Right renal pelvis (tissue), 4 donors: ENCODE results near the gene TMEM225B. TPM values are rescaled to one million over a fixed set of nuclear protein-coding genes. Genes with fewer than 3 reads are reported as not detected.
"Not testable (repeated sequence)": the region's sequence is repeated elsewhere in the genome, so short reads cannot be mapped to it uniquely, and the experiment has no call there.

Source experiments
- DNase-seq, 4 donors: peaks; one replicate each; pipeline ENCODE4 v3.0.0-alpha.2; 2013; ENCODE audit warnings: low read depth in 4 of 4, low spot score in 3 of 4, missing footprints in 1 of 4
- polyA plus RNA-seq, 4 donors: library from polyadenylated mRNA; unstranded; fragments of 120-200 nt; gene quantifications; one replicate each; pipeline ENCODE4 v1.2.1, GENCODE V29; 2013; ENCODE audit not compliant: insufficient read length in 4 of 4

The TMEM225B gene
- polyA plus RNA-seq, 4 donors = 1.5 to 2.8 (median 2.4) TPM

GRCh38 chr7:99622596-99622995 lies 24.5 kb downstream of the TMEM225B start:
- DNase-seq = no peak

GRCh38 chr7:99623091-99623693 lies 25.1 kb downstream of the TMEM225B start:
- no peak for DNase-seq

- DNase-seq = no peak
These were observed 25.8 kb downstream of the TMEM225B start for GRCh38 chr7:99623702-99624447.

GRCh38 chr7:99624484-99624883 lies 26.4 kb downstream of the TMEM225B start:
- no peak for DNase-seq

GRCh38 chr7:99625321-99625720 lies 27.3 kb downstream of the TMEM225B start:
- no peak for DNase-seq

GRCh38 chr7:99625961-99626360 lies 27.9 kb downstream of the TMEM225B start:
- DNase-seq = no peak

GRCh38 chr7:99626661-99627060 lies 28.6 kb downstream of the TMEM225B start:
- DNase-seq = no peak

- DNase-seq = no peak
These were observed 29.4 kb downstream of the TMEM225B start for GRCh38 chr7:99627513-99627912.

GRCh38 chr7:99628471-99629465 lies 30.7 kb downstream of the TMEM225B start:
- no peak for DNase-seq

GRCh38 chr7:99629643-99630042 lies 31.6 kb downstream of the TMEM225B start:
- no peak for DNase-seq

GRCh38 chr7:99631295-99632109 lies 33.4 kb downstream of the TMEM225B start:
- no peak for DNase-seq

- DNase-seq = not testable (repeated sequence)
These were observed 39.3 kb downstream of the TMEM225B start for GRCh38 chr7:99637414-99637813.

GRCh38 chr7:99638731-99639130 lies 40.7 kb downstream of the TMEM225B start:
- DNase-seq = no peak

- DNase-seq = no peak
These were observed 41.2 kb downstream of the TMEM225B start for GRCh38 chr7:99639267-99639666.

GRCh38 chr7:99642027-99642426 lies 44.0 kb downstream of the TMEM225B start:
- no peak for DNase-seq

- no peak for DNase-seq
These were observed 45.4 kb downstream of the TMEM225B start for GRCh38 chr7:99643464-99643863.

GRCh38 chr7:99644431-99644830 lies 46.4 kb downstream of the TMEM225B start:
- no peak for DNase-seq

- DNase-seq = no peak
These were observed 47.5 kb downstream of the TMEM225B start for GRCh38 chr7:99645590-99645989.

GRCh38 chr7:99648843-99649242 lies 50.8 kb downstream of the TMEM225B start:
- DNase-seq = no peak

GRCh38 chr7:99651290-99651689 lies 53.2 kb downstream of the TMEM225B start:
- DNase-seq = no peak
